Kidney (tissue), 14 donors: Measurements from ENCODE around the gene ZC3HAV1L. TPM values are rescaled to one million over a fixed set of nuclear protein-coding genes. Genes with fewer than 3 reads are reported as not detected.

Experiments used
- DNase-seq, 5 donors: peaks; one replicate each; pipeline ENCODE4 v3.0.0-alpha.2; 2013 to 2020
- FAIRE-seq: peaks from 2 replicates; lab custom pipeline; 2012; peaks lifted over from hg19 to GRCh38; lab: Jason Lieb, UNC
- H3K27ac ChIP-seq, 2 donors: one replicate each; pipeline ENCODE4 v1.7.0; 2013; ENCODE audit warnings: low read depth in 2 of 2, low read length in 2 of 2, inconsistent platforms in 1 of 2
- H3K27me3 ChIP-seq: one replicate; pipeline ENCODE4 v1.7.1; 2013; ENCODE audit warnings: low read length, inconsistent platforms; ENCODE audit not compliant: control insufficient read depth, insufficient read depth
- H3K36me3 ChIP-seq, 3 donors: one replicate each; pipeline versions ENCODE4 v1.7.0 to v1.7.1; 2013; ENCODE audit warnings: low read length in 3 of 3, control low read depth in 1 of 3, inconsistent platforms in 1 of 3; ENCODE audit not compliant: insufficient read depth in 3 of 3, control insufficient read depth in 2 of 3
- H3K4me1 ChIP-seq, 3 donors: one replicate each; pipeline versions ENCODE4 v1.7.0 to v1.7.1; 2013; ENCODE audit warnings: low read length in 3 of 3, inconsistent platforms in 1 of 3, low read depth in 1 of 3; ENCODE audit not compliant: control insufficient read depth in 2 of 3, insufficient read depth in 2 of 3
- H3K4me3 ChIP-seq, 3 donors: one replicate each; pipeline versions ENCODE4 v1.7.0 to v1.8.1; 2013; ENCODE audit warnings: low read length in 3 of 3, control low read depth in 1 of 3, inconsistent platforms in 1 of 3
- H3K9ac ChIP-seq, 3 donors: one replicate each; pipeline versions ENCODE4 v1.7.0 to v1.7.1; 2013; ENCODE audit warnings: low read length in 3 of 3, control low read depth in 1 of 3, inconsistent platforms in 1 of 3
- H3K9me3 ChIP-seq, 3 donors: one replicate each; pipeline versions ENCODE4 v1.7.0 to v1.7.1; 2013; ENCODE audit warnings: low read length in 3 of 3, control low read depth in 1 of 3, inconsistent platforms in 1 of 3; ENCODE audit not compliant: control insufficient read depth in 2 of 3, insufficient read depth in 1 of 3
- CTCF ChIP-seq: IDR thresholded peaks from 3 replicates; pipeline ENCODE4 v1.5.1; 2012; ENCODE audit warnings: mild to moderate bottlenecking, moderate library complexity, borderline replicate concordance; ENCODE audit not compliant: insufficient read depth; ENCODE audit errors: extremely low read depth
- intact Hi-C: fragments of 100-400 bp; cut with DNase I; formaldehyde crosslinking; loops from one replicate; pipeline ENCODE4 v1.11.1; 2022
- polyA plus RNA-seq: library from polyadenylated mRNA; stranded (reverse); fragments of 350-450 nt; fragmentation: Illumina TruSeq; extraction: RNeasy Lipid Tissue Mini Kit (QIAGEN cat#74804); gene quantifications from one replicate; pipeline ENCODE4 v1.2.3, GENCODE V29; 2014; ENCODE audit warnings: low read depth, low replicate concordance; ENCODE audit not compliant: insufficient read depth
- total RNA-seq: library from RNA; stranded (reverse); fragmentation: NEBNext Ultra II Directional; extraction: Animal tissue kit (Norgen Biotek cat#: 25700); gene quantifications from one replicate; pipeline ENCODE4 v1.2.1, GENCODE V29; 2021
- donor health status: control.
- donor health status: control.
- donor health status: control.
- donor health status: control.
- donor health status: control.
- donor health status: DM: yes; HTN: yes; CAD: no.
- donor health status: Normal renal cell carcinoma (clear cell type).

ZC3HAV1L gene
- total and polyA plus RNA-seq, 2 donors from 2014 or later: 0.37 to 16.1 TPM

GRCh38 chr7:139046143-139046542 is 10.3 kb upstream of the ZC3HAV1L start:
- FAIRE-seq (no peak), DNase-seq (no peak)
- Histone ChIP-seq H3K4me3 (no peak overlapping the region), H3K27ac (no peak overlapping the region), H3K9me3 (no peaks in the 10 kb centered on the region), H3K36me3 (peaks cover 3 to 16% (median 11%) of the 10 kb centered on the region in 3 donors), H3K9ac (no peak overlapping the region), H3K27me3 (no peaks in the 10 kb centered on the region), H3K4me1 (no peaks in the 10 kb centered on the region)
- intact Hi-C loops: no loop called here
- no peak for TF ChIP-seq CTCF

- Histone ChIP-seq H3K9ac (no peak overlapping the region), H3K36me3 (peaks cover 3 to 15% (median 11%) of the 10 kb centered on the region in 3 donors), H3K4me3 (no peak overlapping the region), H3K27ac (no peak overlapping the region), H3K9me3 (no peaks in the 10 kb centered on the region), H3K27me3 (no peaks in the 10 kb centered on the region), H3K4me1 (no peaks in the 10 kb centered on the region)
- no peak for TF ChIP-seq CTCF
- intact Hi-C loops: no loop called here
- FAIRE-seq (no peak), DNase-seq (no peak)
Observed at GRCh38 chr7:139044813-139045794, 9.3 kb upstream of the ZC3HAV1L start.

GRCh38 chr7:139043823-139044812 is 8.3 kb upstream of the ZC3HAV1L start:
- no peak overlapping the region for H3K4me3 ChIP-seq
- no peaks in the 10 kb centered on the region for H3K4me1 ChIP-seq
- no peak for TF ChIP-seq CTCF
- H3K27ac ChIP-seq: peak overlapping the region in 1 of 2 donors; percentile 29
- no peaks in the 10 kb centered on the region for H3K27me3 ChIP-seq
- intact Hi-C loops: no loop called here
- H3K36me3 ChIP-seq: peaks cover 3 to 8% (median 4%) of the 10 kb centered on the region in 3 donors
- DNase-seq (peak in 1 of 5 donors; percentile 73), FAIRE-seq (no peak)
- H3K9ac ChIP-seq: no peak overlapping the region
- H3K9me3 ChIP-seq: no peaks in the 10 kb centered on the region
